ENCODE results near the gene RARS1.

Gene RARS1

DNA sequence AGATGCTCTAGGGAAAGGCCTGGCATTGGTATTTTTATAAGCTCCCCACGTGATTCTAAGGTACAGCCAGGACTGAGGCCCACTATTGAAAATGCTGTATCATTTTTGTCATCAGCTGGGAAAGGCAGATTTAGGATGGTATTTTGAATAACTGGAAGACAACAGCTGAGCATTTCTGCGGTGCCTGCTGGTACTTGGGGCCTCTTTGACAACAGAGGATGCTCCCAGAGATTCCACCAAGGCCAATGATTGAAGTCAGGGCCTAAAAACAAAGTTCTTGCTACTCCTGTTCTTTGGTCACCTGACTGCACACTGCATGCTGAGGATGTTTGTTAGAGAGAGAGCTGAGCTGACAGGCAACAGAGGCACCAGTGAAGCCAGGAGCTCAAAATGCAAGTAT is 50.9 kb downstream of the RARS1 start:
- H3F3A ChIP-seq (ENCODE audit: low read depth): no peaks in the 10 kb centered on the region
- no peaks in the 10 kb centered on the region for H3K79me2 ChIP-seq (ENCODE audit: insufficient read depth, low read length)
- TF ChIP-seq, protein P1, sequence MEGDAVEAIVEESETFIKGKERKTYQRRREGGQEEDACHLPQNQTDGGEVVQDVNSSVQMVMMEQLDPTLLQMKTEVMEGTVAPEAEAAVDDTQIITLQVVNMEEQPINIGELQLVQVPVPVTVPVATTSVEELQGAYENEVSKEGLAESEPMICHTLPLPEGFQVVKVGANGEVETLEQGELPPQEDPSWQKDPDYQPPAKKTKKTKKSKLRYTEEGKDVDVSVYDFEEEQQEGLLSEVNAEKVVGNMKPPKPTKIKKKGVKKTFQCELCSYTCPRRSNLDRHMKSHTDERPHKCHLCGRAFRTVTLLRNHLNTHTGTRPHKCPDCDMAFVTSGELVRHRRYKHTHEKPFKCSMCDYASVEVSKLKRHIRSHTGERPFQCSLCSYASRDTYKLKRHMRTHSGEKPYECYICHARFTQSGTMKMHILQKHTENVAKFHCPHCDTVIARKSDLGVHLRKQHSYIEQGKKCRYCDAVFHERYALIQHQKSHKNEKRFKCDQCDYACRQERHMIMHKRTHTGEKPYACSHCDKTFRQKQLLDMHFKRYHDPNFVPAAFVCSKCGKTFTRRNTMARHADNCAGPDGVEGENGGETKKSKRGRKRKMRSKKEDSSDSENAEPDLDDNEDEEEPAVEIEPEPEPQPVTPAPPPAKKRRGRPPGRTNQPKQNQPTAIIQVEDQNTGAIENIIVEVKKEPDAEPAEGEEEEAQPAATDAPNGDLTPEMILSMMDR (conservative IDR thresholded peaks at IDR 0.05; ENCODE audit: low read length): no peak
- TF ChIP-seq EZH2phosphoT487 (IDR thresholded peaks at IDR 0.05; ENCODE audit: borderline replicate concordance): no peak
- H3K9me3 ChIP-seq (ENCODE audit: insufficient read depth, low read depth, low read length): no peaks in the 10 kb centered on the region
- H3K9ac ChIP-seq (ENCODE audit: low read depth, low read length, poor library complexity, severe bottlenecking): no peak overlapping the region
- no peak overlapping the region for H3K4me3 ChIP-seq (ENCODE audit: low read length, poor library complexity, severe bottlenecking)
- H3K4me1 ChIP-seq (ENCODE audit: insufficient read depth, low read length, poor library complexity, severe bottlenecking): no peaks in the 10 kb centered on the region
- no peak overlapping the region for H2AFZ ChIP-seq (ENCODE audit: low read length)
- no peaks in the 10 kb centered on the region for H3K27me3 ChIP-seq (ENCODE audit: insufficient read depth, low read length, poor library complexity, severe bottlenecking)
- H4K20me1 ChIP-seq (ENCODE audit: insufficient read depth, low read length, poor library complexity, severe bottlenecking): no peaks in the 10 kb centered on the region
- H3K36me3 ChIP-seq (ENCODE audit: insufficient read depth, low read length): no peaks in the 10 kb centered on the region
- H3K4me2 ChIP-seq (ENCODE audit: low read depth, low read length, poor library complexity, severe bottlenecking): no peak overlapping the region
- H3K9me2 ChIP-seq (replicated peaks; ENCODE audit: low read depth, low read length): no peaks in the 10 kb centered on the region

DNA sequence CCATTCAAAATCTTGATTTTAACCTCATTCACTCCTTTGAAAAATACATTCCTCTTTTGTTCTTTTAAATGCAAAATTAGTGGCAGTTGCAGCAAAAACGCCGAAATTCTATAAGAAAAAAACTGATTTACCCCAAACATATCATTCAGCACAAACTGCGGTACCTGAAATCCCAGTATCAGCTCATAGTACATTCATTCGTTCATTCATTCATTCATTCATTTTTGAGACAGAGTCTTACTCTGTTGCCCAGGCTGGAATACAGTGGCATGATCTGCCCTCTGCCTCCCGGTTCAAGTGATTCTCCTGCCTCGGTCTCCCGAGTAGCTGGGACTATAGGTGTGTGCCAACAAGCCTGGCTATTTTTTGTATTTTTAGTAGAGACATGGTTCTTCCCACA is 63.3 kb downstream of the RARS1 start:
- Histone ChIP-seq H3K36me3 (ENCODE audit: insufficient read depth, low read length) (peaks cover 23% of the 10 kb centered on the region; the same call in 1 of the 2 replicates), H2AFZ (ENCODE audit: low read length) (no peak overlapping the region), H4K20me1 (ENCODE audit: insufficient read depth, low read length, poor library complexity, severe bottlenecking) (peaks cover 3% of the 10 kb centered on the region), H3K4me2 (ENCODE audit: low read depth, low read length, poor library complexity, severe bottlenecking) (no peak overlapping the region), H3K9me3 (ENCODE audit: insufficient read depth, low read depth, low read length) (no peaks in the 10 kb centered on the region), H3K9me2 (replicated peaks; ENCODE audit: low read depth, low read length) (no peaks in the 10 kb centered on the region), H3K9ac (ENCODE audit: low read depth, low read length, poor library complexity, severe bottlenecking) (no peak overlapping the region), H3K79me2 (ENCODE audit: insufficient read depth, low read length) (0 out of 2 replicates have a peak, but pooled peaks cover 3% of the 10 kb centered on the region), H3K4me3 (ENCODE audit: low read length, poor library complexity, severe bottlenecking) (no peak overlapping the region), H3K4me1 (ENCODE audit: insufficient read depth, low read length, poor library complexity, severe bottlenecking) (no peaks in the 10 kb centered on the region), H3F3A (ENCODE audit: low read depth) (no peaks in the 10 kb centered on the region), H3K27me3 (ENCODE audit: insufficient read depth, low read length, poor library complexity, severe bottlenecking) (no peaks in the 10 kb centered on the region)
- TF ChIP-seq, protein P1 (conservative IDR thresholded peaks at IDR 0.05; ENCODE audit: low read length): no peak
- no peak for TF ChIP-seq EZH2phosphoT487 (IDR thresholded peaks at IDR 0.05; ENCODE audit: borderline replicate concordance)

DNA sequence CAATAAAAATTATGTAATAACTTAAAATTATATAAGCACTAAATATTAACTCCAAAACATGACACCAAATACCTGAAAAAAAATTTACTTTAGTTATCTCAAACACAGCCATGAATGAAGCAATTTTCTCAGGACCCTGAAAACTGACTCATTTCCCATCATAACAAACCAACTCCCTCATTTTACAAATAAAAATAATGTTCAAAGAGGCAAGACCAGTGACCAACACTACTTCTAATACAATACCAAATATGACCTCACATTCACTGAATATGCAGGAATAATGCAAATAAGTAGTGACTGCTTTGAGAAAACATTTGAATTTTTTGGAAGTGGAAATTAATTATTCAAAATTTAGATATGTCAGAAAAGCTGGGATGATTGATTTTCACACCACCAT is 64.4 kb downstream of the RARS1 start:
- no peaks in the 10 kb centered on the region for H3K9me3 ChIP-seq (ENCODE audit: insufficient read depth, low read depth, low read length)
- no peak overlapping the region for H3K9ac ChIP-seq (ENCODE audit: low read depth, low read length, poor library complexity, severe bottlenecking)
- no peak for TF ChIP-seq EZH2phosphoT487 (IDR thresholded peaks at IDR 0.05; ENCODE audit: borderline replicate concordance)
- TF ChIP-seq, protein P1 (conservative IDR thresholded peaks at IDR 0.05; ENCODE audit: low read length): no peak
- H2AFZ ChIP-seq (ENCODE audit: low read length): no peak overlapping the region
- no peak overlapping the region for H3K4me2 ChIP-seq (ENCODE audit: low read depth, low read length, poor library complexity, severe bottlenecking)
- H3K36me3 ChIP-seq (ENCODE audit: insufficient read depth, low read length): peaks cover 31% of the 10 kb centered on the region; the same call in 1 of the 2 replicates
- no peaks in the 10 kb centered on the region for H3K27me3 ChIP-seq (ENCODE audit: insufficient read depth, low read length, poor library complexity, severe bottlenecking)
- H3F3A ChIP-seq (ENCODE audit: low read depth): no peaks in the 10 kb centered on the region
- H4K20me1 ChIP-seq (ENCODE audit: insufficient read depth, low read length, poor library complexity, severe bottlenecking): peaks cover 3% of the 10 kb centered on the region
- H3K4me3 ChIP-seq (ENCODE audit: low read length, poor library complexity, severe bottlenecking): no peak overlapping the region
- H3K4me1 ChIP-seq (ENCODE audit: insufficient read depth, low read length, poor library complexity, severe bottlenecking): no peaks in the 10 kb centered on the region
- H3K79me2 ChIP-seq (ENCODE audit: insufficient read depth, low read length): 0 out of 2 replicates have a peak, but pooled peaks cover 3% of the 10 kb centered on the region
- no peaks in the 10 kb centered on the region for H3K9me2 ChIP-seq (replicated peaks; ENCODE audit: low read depth, low read length)

All from Loucy (cell line).